GM19099 (cell line): ENCODE measurements around the gene ZNF17.
A peak's percentile ranks its signal among the peaks of the same experiment; 100 is the strongest.

ENCODE experiments used
- POLR2A ChIP-seq: IDR thresholded peaks from 3 replicates; pipeline ENCODE4 v1.6.1; 2011; ENCODE audit warnings: low read depth; ENCODE audit not compliant: insufficient read length; ENCODE audit errors: extremely low read depth

Gene ZNF17

GRCh38 chr19:57398868-57399267 lies 12.1 kb upstream of the ZNF17 start:
- no peak for TF ChIP-seq POLR2A

GRCh38 chr19:57403737-57404563 lies 7.0 kb upstream of the ZNF17 start:
- no peak for TF ChIP-seq POLR2A

- no peak for TF ChIP-seq POLR2A
Measured at GRCh38 chr19:57406516-57407123, 4.3 kb upstream of the ZNF17 start.

GRCh38 chr19:57419439-57419838 lies 8.5 kb downstream of the ZNF17 start:
- no peak for TF ChIP-seq POLR2A

- TF ChIP-seq POLR2A = no peak
Measured at GRCh38 chr19:57421037-57421436, 10.1 kb downstream of the ZNF17 start.

- TF ChIP-seq POLR2A = no peak
Measured at GRCh38 chr19:57434386-57435061, 23.6 kb downstream of the ZNF17 start.

- TF ChIP-seq POLR2A = peak; percentile 54
Measured at GRCh38 chr19:57435062-57435978, 24.4 kb downstream of the ZNF17 start, which contains the start of gene ZNF749. Gene ZNF749 (plus strand): TSS chr19:57435325. CDS start chr19:57435579, 254 bp downstream.

- TF ChIP-seq POLR2A = no peak
Measured at GRCh38 chr19:57436417-57436816, 25.5 kb downstream of the ZNF17 start.

GRCh38 chr19:57437931-57438330 lies 27.0 kb downstream of the ZNF17 start:
- TF ChIP-seq POLR2A = no peak

- no peak for TF ChIP-seq POLR2A
Measured at GRCh38 chr19:57438925-57439324, 28.0 kb downstream of the ZNF17 start.

GRCh38 chr19:57441979-57442752 lies 31.2 kb downstream of the ZNF17 start:
- TF ChIP-seq POLR2A = no peak

GRCh38 chr19:57443121-57443696 lies 32.2 kb downstream of the ZNF17 start:
- TF ChIP-seq POLR2A = no peak

- TF ChIP-seq POLR2A = no peak
Measured at GRCh38 chr19:57452307-57452706, 41.3 kb downstream of the ZNF17 start.
